ENCODE measurements around the gene ABCG2. TPM values are rescaled to one million over a fixed set of nuclear protein-coding genes. Genes with fewer than 3 reads are reported as not detected.
"Not testable (repeated sequence)": the region's sequence is repeated elsewhere in the genome, so short reads cannot be mapped to it uniquely, and the experiment has no call there.

Gene ABCG2
- total RNA-seq, 2 experiments from 2014 or later: 0.54 to 0.67 TPM

GRCh38 chr4:88187766-88188165, 29.3 kb upstream of the ABCG2 start:
- Mint-ChIP-seq H3K4me3 (no peak overlapping the region), H3K27me3 (peaks cover 6% of the 10 kb centered on the region), H3K27ac (no peak overlapping the region), H3K4me1 (peaks cover 12% of the 10 kb centered on the region), H3K36me3 (peaks cover 5% of the 10 kb centered on the region), H3K9me3 (peaks cover 4% of the 10 kb centered on the region)
- DNase-seq: no peak
- POLR2A ChIA-PET: no interaction called here
- no peak for ATAC-seq (ENCODE audit: low read depth)

- peaks cover 6% of the 10 kb centered on the region for H3K27me3 Mint-ChIP-seq
- peaks cover 15% of the 10 kb centered on the region for H3K36me3 Mint-ChIP-seq
- H3K4me3 Mint-ChIP-seq: no peak overlapping the region
- ATAC-seq (ENCODE audit: low read depth): no peak
- no peak overlapping the region for H3K27ac Mint-ChIP-seq
- POLR2A ChIA-PET: no interaction called here
- H3K4me1 Mint-ChIP-seq: peaks cover 16% of the 10 kb centered on the region
- peaks cover 8% of the 10 kb centered on the region for H3K9me3 Mint-ChIP-seq
- DNase-seq: no peak
Observed at GRCh38 chr4:88185906-88186305, 27.5 kb upstream of the ABCG2 start.

GRCh38 chr4:88179261-88179660, 20.8 kb upstream of the ABCG2 start:
- DNase-seq (no peak), ATAC-seq (ENCODE audit: low read depth) (no peak)
- POLR2A ChIA-PET: no interaction called here
- H3K27ac Mint-ChIP-seq: no peak overlapping the region
- peaks cover 15% of the 10 kb centered on the region for H3K9me3 Mint-ChIP-seq
- peaks cover 23% of the 10 kb centered on the region for H3K36me3 Mint-ChIP-seq
- H3K4me1 Mint-ChIP-seq: peaks cover 10% of the 10 kb centered on the region
- H3K27me3 Mint-ChIP-seq: peaks cover 7% of the 10 kb centered on the region
- H3K4me3 Mint-ChIP-seq: no peak overlapping the region

GRCh38 chr4:88178626-88179231, 20.3 kb upstream of the ABCG2 start:
- H3K36me3 Mint-ChIP-seq: peaks cover 20% of the 10 kb centered on the region
- H3K27me3 Mint-ChIP-seq: peaks cover 5% of the 10 kb centered on the region
- H3K9me3 Mint-ChIP-seq: peaks cover 12% of the 10 kb centered on the region
- POLR2A ChIA-PET: no interaction called here
- no peak overlapping the region for H3K27ac Mint-ChIP-seq
- peaks cover 8% of the 10 kb centered on the region for H3K4me1 Mint-ChIP-seq
- H3K4me3 Mint-ChIP-seq: no peak overlapping the region
- DNase-seq: no peak
- no peak for ATAC-seq (ENCODE audit: low read depth)

- peaks cover 20% of the 10 kb centered on the region for H3K36me3 Mint-ChIP-seq
Observed at GRCh38 chr4:88177983-88178625, 19.7 kb upstream of the ABCG2 start.

GRCh38 chr4:88172987-88173386, 14.5 kb upstream of the ABCG2 start:
- DNase-seq: no peak
- no peaks in the 10 kb centered on the region for H3K36me3 Mint-ChIP-seq

More at GRCh38 chr4:88177983-88178625, 19.7 kb upstream of the ABCG2 start:
- no peak overlapping the region for H3K27ac Mint-ChIP-seq
- POLR2A ChIA-PET: no interaction called here
- H3K4me1 Mint-ChIP-seq: peaks cover 6% of the 10 kb centered on the region
- ATAC-seq (ENCODE audit: low read depth): no peak
- no peak overlapping the region for H3K4me3 Mint-ChIP-seq
- DNase-seq: no peak
- peaks cover 12% of the 10 kb centered on the region for H3K9me3 Mint-ChIP-seq
- peaks cover 5% of the 10 kb centered on the region for H3K27me3 Mint-ChIP-seq

GRCh38 chr4:88171206-88171605, 12.8 kb upstream of the ABCG2 start:
- POLR2A ChIA-PET: no interaction called here
- H3K4me1 Mint-ChIP-seq: no peaks in the 10 kb centered on the region
- no peak overlapping the region for H3K4me3 Mint-ChIP-seq
- no peaks in the 10 kb centered on the region for H3K9me3 Mint-ChIP-seq
- H3K27ac Mint-ChIP-seq: no peak overlapping the region
- DNase-seq: no peak
- no peaks in the 10 kb centered on the region for H3K36me3 Mint-ChIP-seq
- peaks cover 7% of the 10 kb centered on the region for H3K27me3 Mint-ChIP-seq
- no peak for ATAC-seq (ENCODE audit: low read depth)

More at GRCh38 chr4:88172987-88173386, 14.5 kb upstream of the ABCG2 start:
- POLR2A ChIA-PET: no interaction called here
- ATAC-seq (ENCODE audit: low read depth): no peak
- H3K27me3 Mint-ChIP-seq: peaks cover 7% of the 10 kb centered on the region
- no peaks in the 10 kb centered on the region for H3K4me1 Mint-ChIP-seq
- H3K9me3 Mint-ChIP-seq: no peaks in the 10 kb centered on the region
- no peak overlapping the region for H3K27ac Mint-ChIP-seq
- no peak overlapping the region for H3K4me3 Mint-ChIP-seq

GRCh38 chr4:88169298-88169697, 10.9 kb upstream of the ABCG2 start:
- H3K27me3 Mint-ChIP-seq: peaks cover 2% of the 10 kb centered on the region
- no peaks in the 10 kb centered on the region for H3K4me1 Mint-ChIP-seq
- no peak overlapping the region for H3K4me3 Mint-ChIP-seq
- DNase-seq: no peak
- POLR2A ChIA-PET: no interaction called here
- H3K9me3 Mint-ChIP-seq: peaks cover 4% of the 10 kb centered on the region
- no peak for ATAC-seq (ENCODE audit: low read depth)
- no peak overlapping the region for H3K27ac Mint-ChIP-seq
- H3K36me3 Mint-ChIP-seq: no peaks in the 10 kb centered on the region

- H3K36me3 Mint-ChIP-seq: no peaks in the 10 kb centered on the region
- peaks cover 8% of the 10 kb centered on the region for H3K9me3 Mint-ChIP-seq
- ATAC-seq (ENCODE audit: low read depth) (no peak), DNase-seq (no peak)
- POLR2A ChIA-PET: no interaction called here
- H3K27ac Mint-ChIP-seq: no peak overlapping the region
- peaks cover 2% of the 10 kb centered on the region for H3K27me3 Mint-ChIP-seq
- no peaks in the 10 kb centered on the region for H3K4me1 Mint-ChIP-seq
- no peak overlapping the region for H3K4me3 Mint-ChIP-seq
Observed at GRCh38 chr4:88166608-88167007, 8.2 kb upstream of the ABCG2 start.

GRCh38 chr4:88163336-88163735, 4.9 kb upstream of the ABCG2 start:
- no peaks in the 10 kb centered on the region for H3K36me3 Mint-ChIP-seq
- peaks cover 8% of the 10 kb centered on the region for H3K9me3 Mint-ChIP-seq
- POLR2A ChIA-PET: no interaction called here
- peaks cover 2% of the 10 kb centered on the region for H3K27me3 Mint-ChIP-seq
- no peak for DNase-seq
- peaks cover 7% of the 10 kb centered on the region for H3K4me1 Mint-ChIP-seq
- H3K27ac Mint-ChIP-seq: no peak overlapping the region
- ATAC-seq (ENCODE audit: low read depth): no peak
- H3K4me3 Mint-ChIP-seq: no peak overlapping the region

GRCh38 chr4:88162626-88163025, 4.2 kb upstream of the ABCG2 start:
- H3K9me3 Mint-ChIP-seq: peaks cover 8% of the 10 kb centered on the region
- no peak for ATAC-seq (ENCODE audit: low read depth)

GRCh38 chr4:88159229-88159725, 838 bp upstream of the ABCG2 start:
- H3K27ac Mint-ChIP-seq: no peak overlapping the region
- DNase-seq: no peak
- ATAC-seq (ENCODE audit: low read depth): no peak
- H3K9me3 Mint-ChIP-seq: peaks cover 4% of the 10 kb centered on the region
- peaks cover 17% of the 10 kb centered on the region for H3K27me3 Mint-ChIP-seq
- H3K4me3 Mint-ChIP-seq: peak overlapping the region; percentile 82
- no peaks in the 10 kb centered on the region for H3K36me3 Mint-ChIP-seq
- POLR2A ChIA-PET: no interaction called here
- peaks cover 15% of the 10 kb centered on the region for H3K4me1 Mint-ChIP-seq

More at GRCh38 chr4:88162626-88163025, 4.2 kb upstream of the ABCG2 start:
- Mint-ChIP-seq H3K27ac (no peak overlapping the region), H3K36me3 (no peaks in the 10 kb centered on the region), H3K27me3 (peaks cover 9% of the 10 kb centered on the region), H3K4me3 (no peak overlapping the region), H3K4me1 (peaks cover 14% of the 10 kb centered on the region)
- DNase-seq: no peak
- POLR2A ChIA-PET: no interaction called here

- ATAC-seq (ENCODE audit: low read depth) (peak; percentile 24), DNase-seq (no peak)
- Mint-ChIP-seq H3K4me3 (peak overlapping the region; percentile 81), H3K9me3 (no peaks in the 10 kb centered on the region), H3K4me1 (peaks cover 15% of the 10 kb centered on the region), H3K27ac (no peak overlapping the region), H3K36me3 (no peaks in the 10 kb centered on the region), H3K27me3 (peaks cover 17% of the 10 kb centered on the region)
- POLR2A ChIA-PET: no interaction called here
Observed at GRCh38 chr4:88158038-88158488, 376 bp downstream of the ABCG2 start.

GRCh38 chr4:88152331-88152730, 6.1 kb downstream of the ABCG2 start:
- H3K36me3 Mint-ChIP-seq; POLR2A ChIA-PET; H3K9me3 Mint-ChIP-seq; ATAC-seq (ENCODE audit: low read depth); H3K4me1 Mint-ChIP-seq; DNase-seq; H3K27me3 Mint-ChIP-seq; H3K4me3 Mint-ChIP-seq; H3K27ac Mint-ChIP-seq: not testable (repeated sequence)

Measured in activated naive CD8-positive, alpha-beta T cell treated with anti-CD3 and anti-CD28 coated beads, Interleukin-2, amount 10 ng/mL, durations not matched to agents 7 days and 5 days (primary cell).